H1 (cell line): ENCODE measurements around the gene SOX1. TPM values are rescaled to one million over a fixed set of nuclear protein-coding genes. Genes with fewer than 3 reads are reported as not detected.

Experiments
- CBX8 ChIP-seq: fragments of 300-800, 300-1000 bp; sonication (generic); IDR thresholded peaks from 2 replicates; pipeline ENCODE4 v1.7.1; 2016; ENCODE audit warnings: low read depth, low read length, borderline replicate concordance
- polyA plus RNA-seq, 7 experiments: library from polyadenylated mRNA; depleted of rRNA in 3 of 7; stranded (reverse) in 5 of 7; unstranded in 2 of 7; fragments of >200 nt in 5 of 7; fragments of 200-250 nt in 2 of 7; gene quantifications; 1 replicate in 5 of 7; 2 replicates in 1 of 7; 4 replicates in 1 of 7; pipeline versions ENCODE4 v1.2.1 to v1.2.3, GENCODE V29; 2011 to 2013; ENCODE audit warnings: missing spikeins in 2 of 7, mixed read lengths in 2 of 7
- total RNA-seq: library from RNA; stranded (reverse); fragmentation: NEBNext Ultra II Directional; extraction: Animal tissue kit (Norgen Biotek cat#: 25700); gene quantifications from 2 replicates; pipeline ENCODE4 v1.2.1, GENCODE V29; 2021

The SOX1 gene
- total and polyA plus RNA-seq, 2 of the 8 experiments (the other 6 are each of a cell fraction or from before 2014, with no cell fraction given): 0.03 to 0.09 TPM

GRCh38 chr13:112027250-112027649, 39.7 kb upstream of the SOX1 start (continued):
- no peak for TF ChIP-seq CBX8
